DMS79 (cell line): ENCODE measurements around the gene CHD2.

Source experiments
- DNase-seq: peaks from one replicate; lab custom pipeline; 2025; lab: John Stamatoyannopoulos, UW

CHD2 gene

DNA sequence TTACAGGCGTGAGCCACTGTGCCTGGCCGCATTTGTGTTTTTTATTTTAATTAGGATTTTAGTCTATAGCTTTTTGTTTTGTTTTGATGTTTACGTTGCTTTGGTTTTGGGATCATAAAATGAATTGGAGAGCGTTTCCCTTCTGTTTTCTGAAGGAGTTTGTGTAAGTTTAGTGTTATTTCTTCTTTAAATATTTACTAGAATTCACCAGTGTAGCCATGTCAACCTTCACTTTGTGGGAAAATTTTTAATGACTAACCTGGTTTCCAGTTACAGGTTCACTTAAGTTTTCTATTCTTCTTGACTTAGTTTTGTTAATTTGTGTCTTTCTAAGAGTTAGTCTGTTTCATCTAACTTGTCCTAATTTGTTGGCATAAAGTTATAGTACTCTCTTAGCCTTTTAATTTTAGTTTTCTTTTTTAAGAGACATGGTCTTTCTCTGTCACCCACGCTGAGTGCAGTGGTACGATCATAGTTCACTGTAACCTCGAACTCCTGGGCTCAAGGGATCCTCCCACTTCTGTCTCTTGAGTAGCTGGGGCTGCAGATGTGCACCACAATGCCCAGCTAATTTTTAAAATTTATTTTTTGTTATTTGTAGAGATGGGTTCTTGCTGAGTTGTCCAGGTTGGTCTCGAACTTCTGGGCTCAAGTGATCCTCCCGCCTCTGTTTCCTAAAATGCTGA is 61.0 kb downstream of the CHD2 start:
- DNase-seq = no peak

DNA sequence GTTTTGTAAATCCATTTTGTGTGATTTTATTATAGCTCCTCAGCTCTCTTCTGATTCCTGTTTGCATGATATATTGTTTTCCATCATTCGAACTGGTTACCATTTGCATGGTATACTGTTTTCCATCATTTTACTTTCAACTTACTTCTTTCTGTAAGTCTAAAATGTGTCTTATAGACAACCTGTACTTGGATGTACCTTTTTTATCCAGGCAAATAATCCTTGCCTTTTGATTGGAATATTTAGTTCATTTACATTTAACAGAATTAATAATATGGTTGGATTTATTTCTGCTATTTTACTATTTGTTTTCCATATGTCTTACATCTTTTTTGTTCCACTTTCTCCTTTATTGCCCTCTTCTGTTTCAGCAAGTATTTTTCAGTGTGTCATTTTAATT is 62.8 kb downstream of the CHD2 start:
- DNase-seq = no peak

DNA sequence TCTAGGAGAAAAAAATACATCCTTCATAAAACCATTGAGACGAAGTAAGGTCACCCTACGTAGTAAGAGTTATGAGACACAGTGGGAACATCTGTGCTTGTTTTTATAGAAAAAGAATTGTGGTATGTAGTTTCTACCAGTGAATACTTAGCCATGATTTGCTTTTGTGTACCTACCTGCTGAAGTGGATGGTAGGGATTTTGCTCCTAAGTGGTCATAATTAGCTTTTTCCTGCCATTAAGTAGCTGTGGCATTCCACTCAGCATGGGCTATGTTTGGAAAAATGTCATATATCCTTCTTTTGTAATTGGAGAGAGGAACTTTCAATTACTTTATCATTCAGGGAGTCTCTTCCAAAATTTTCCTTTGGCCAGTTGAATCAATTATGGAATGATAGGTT is 63.7 kb downstream of the CHD2 start:
- no peak for DNase-seq

DNA sequence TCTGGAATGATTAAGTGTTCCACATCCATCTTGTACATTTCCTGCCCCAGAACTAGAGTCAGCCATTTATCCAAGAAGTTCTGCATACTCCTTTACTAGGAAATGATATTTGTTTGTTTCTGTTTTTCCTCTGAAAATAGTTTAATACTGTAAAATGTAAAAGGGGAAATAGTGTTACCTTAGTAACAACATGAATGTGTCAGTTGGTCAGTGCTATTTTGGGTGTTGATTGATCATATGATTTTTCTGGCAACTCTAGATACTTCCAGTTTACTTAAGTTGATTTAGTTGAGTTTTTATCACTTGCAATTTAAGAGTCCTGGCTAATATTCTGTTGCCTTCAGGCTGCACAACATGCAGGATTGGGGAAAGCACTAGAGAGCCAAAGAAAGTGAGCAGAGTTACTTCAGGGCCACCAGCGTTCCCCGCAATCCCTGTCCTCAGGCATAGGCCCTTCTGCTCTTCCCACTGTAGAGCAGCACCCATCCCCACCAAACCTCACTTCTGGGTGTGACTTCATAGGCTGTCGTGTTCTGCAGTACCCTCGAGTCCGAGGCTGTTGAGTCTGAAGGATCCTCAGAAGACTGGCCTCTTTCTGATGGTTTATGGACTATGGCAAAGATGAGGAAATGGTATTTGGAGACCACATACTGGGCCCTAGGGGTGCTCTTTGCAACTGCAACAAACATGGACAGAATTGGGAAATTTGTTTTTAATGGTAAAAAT is 69.0 kb downstream of the CHD2 start:
- DNase-seq = no peak

DNA sequence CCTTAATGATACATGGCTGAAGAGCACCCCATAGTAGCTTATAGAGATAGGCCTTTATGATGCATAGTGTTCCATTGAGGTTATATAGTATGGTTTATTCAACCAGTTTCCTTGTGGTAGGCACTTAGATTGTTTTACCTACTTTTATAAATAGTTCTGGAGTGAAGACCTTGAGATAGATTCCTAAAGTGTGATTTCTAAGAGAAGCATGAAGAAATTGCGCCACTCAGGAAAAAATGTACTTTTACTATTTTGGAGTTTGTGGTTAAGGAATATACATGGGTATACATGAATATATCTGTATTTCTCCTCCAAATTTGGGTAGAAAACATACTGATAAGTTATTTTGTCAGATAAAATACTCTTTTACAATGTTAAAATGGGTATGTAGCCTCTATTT is 70.5 kb downstream of the CHD2 start:
- no peak for DNase-seq

DNA sequence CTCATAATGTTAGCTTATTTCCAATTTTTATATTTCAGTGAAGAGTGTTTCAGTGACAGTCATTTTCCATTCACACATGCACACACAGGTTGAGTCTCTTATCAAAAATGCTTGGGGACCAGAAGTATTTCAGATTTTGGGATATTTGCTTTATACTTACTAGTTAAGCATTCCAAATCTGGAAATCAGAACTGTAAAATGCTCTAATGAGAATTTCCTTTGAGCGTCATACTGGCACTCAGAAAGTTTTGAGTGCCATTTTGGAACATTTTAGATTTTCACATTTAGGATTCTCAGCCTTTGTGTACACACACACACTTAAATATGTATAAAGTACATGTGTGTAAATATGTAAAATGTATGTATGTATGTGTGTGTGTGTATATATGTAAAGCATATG is 71.0 kb downstream of the CHD2 start:
- no peak for DNase-seq

DNA sequence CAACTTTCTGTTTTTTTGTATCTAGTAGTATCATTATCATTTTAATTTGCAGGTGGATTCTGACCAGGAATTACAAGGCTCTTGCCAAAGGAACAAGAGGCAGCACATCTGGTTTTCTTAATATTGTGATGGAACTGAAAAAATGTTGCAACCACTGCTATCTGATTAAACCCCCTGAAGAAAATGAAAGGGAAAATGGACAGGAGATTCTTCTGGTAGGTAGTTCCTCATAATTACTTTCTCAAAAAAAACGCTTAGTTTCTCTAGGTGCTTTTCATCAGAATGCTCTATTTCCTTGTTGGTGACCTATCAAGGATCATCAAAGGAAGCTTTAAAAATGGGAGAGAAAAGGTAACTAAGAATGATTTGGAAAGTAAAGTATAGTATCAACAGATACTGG is 71.6 kb downstream of the CHD2 start:
- no peak for DNase-seq

DNA sequence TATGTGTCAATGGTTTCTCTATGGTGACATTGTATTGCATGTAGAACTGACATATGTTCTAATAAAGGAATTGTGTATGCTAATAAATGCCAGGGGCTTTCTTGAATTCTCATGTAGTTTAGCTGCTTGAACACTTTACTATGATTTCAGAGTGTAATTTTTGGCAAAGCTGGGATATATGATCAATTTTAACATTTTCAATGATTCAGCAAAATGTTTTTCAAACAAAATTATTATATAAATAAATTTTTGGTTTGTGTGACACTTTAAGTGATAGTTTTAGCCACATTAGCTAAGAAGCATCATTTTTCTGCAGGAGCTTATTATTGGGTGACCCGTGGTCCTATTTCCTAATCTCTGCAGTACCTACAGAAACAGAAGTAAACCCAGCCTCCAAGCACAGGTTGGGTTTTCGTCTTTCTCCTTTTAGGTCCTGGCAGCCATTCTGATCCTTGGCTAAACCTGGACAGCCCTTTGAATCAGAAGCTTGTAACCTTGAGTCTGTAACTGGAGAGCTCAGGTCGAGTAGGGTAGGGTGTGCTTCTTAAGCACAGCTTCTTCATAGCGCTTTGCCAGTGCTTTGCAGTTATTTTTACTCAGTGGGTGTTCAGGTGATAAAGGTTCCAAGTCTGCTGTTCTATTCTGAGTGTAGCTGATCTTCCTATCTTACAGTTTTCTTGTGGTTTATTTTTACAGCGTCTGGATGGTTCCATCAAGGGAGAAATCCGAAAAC is 74.2 kb downstream of the CHD2 start:
- no peak for DNase-seq

DNA sequence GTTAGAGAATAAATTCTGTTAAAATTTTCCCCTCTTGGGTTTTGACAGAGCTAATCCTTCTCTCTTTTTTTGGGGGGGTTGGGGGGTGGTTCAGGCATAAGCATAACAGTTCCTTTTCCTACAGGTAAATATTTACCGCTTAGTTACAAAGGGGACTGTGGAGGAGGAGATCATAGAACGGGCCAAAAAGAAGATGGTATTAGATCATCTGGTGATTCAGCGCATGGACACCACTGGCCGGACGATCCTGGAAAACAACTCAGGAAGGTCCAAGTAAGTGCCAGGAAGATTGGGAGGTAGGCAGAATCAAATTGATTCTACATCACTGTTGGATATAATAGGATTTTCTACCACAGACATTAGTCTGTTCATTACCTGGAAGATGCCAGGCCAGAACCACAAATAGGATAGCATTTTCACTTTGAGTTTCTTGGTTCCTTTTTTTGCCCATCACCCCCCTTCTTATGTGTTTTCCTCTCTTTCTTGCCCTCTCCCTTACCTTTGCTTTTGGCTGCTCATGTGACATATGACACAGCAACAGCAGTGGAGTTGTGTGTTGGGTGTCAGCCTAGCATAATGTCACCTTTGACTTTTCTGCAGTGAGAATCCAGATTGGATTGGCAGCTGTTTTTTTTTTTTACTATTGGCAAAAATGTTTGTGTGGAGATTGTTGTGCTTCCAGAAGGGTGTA is 79.0 kb downstream of the CHD2 start:
- DNase-seq = no peak

DNA sequence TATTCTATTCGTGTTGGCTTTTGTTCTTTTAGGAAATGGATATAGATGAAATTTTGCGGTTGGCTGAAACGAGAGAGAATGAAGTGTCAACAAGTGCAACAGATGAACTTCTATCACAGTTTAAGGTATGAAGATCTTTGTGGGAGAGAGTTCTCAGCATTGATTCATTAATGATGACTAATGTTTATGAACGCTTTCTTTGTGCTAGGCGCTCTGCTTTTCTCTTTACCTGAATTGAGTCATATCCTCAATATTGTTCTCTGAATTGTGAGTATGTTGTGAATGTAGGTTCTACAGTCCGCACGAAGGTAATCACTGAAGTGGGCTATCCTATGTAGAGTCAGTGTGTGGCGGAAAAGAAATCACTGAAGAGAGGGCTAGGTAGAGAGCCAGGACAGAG is 81.2 kb downstream of the CHD2 start:
- DNase-seq = no peak

DNA sequence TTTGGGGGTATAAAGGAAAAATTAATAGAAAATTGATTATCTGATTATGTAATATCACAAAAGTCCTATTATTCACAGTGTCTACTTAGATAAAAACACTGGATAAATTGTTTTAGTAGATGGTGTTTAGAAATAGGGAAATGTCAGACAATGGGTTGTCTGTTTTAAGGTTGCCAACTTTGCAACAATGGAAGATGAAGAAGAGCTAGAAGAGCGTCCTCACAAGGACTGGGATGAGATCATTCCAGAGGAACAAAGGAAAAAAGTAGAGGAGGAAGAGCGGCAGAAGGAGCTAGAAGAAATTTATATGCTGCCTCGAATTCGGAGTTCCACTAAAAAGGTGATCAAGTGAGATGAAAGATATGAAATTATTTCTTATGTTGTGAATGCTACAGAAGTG is 84.0 kb downstream of the CHD2 start:
- DNase-seq = no peak

DNA sequence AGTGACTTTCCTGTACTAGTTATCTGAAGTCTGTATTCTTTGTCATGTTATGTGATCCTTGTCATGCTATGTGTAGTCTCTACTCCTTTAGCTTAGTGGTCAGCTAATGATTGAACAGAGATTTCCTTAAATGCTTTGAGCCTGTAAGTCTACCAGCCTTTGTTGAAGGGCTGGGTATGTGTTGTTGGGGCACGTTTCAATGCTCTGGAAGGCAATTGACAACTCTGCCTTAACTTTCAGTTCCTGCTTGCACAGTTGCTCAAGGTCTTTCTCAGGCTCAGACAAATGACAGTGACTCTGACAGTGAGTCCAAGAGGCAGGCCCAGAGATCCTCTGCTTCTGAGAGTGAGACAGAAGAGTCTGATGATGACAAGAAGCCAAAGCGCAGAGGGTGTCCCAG is 89.3 kb downstream of the CHD2 start:
- DNase-seq = no peak

DNA sequence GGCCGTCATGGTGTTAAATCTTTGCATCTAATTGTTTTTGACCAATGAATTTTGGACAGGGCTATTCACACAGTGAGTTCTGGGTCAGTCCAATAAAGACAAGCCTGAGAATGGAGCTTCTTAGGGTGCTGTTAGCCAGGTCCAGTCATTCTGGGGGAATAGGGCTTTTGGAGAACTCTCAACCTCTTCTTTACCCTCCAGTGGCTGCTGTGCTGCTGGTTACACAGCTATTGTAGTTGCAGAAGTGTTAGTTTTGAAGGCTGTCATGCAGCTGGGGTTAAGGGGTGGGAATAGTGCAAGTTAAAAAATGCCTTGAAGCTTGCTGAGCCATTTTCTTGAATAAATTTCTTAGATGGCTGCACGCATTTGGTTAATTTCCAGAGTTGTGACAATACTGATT is 89.9 kb downstream of the CHD2 start:
- no peak for DNase-seq

DNA sequence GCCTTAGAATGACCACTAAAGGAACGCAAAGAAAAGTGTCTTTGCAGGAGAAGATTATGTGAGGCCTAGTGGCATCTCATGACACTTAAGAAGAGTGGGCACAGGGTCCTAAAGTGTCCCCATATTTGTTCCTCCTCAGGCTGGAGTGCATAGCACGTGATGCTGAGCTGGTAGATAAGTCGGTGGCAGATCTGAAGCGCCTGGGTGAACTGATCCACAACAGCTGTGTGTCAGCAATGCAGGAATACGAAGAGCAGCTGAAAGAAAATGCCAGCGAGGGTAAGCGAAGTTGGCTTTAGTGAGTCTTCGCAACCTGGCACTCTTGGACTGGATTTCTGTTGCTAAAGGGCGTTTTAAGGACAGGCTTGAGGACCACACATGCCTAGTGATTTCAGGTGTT is 92.6 kb downstream of the CHD2 start:
- no peak for DNase-seq

DNA sequence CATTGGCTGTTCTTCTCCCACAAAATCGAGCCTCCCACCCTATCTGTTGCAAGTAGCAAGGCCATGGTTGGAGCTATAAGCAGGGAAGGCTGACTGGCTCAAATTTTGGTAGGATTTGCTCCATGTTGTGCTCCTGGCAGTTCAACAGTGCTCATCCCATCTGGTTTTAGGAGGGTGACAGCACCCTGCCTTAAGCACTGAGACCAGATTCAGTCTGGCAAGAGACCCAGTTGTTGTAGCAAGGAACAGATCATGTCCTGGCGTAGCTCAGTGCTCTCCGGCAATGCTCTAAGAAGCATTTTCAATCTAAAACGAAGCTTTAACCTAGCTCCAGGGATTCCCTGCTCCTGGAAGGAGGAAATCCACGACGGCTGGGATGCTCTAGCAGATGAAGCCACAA is 97.7 kb downstream of the CHD2 start:
- no peak for DNase-seq

DNA sequence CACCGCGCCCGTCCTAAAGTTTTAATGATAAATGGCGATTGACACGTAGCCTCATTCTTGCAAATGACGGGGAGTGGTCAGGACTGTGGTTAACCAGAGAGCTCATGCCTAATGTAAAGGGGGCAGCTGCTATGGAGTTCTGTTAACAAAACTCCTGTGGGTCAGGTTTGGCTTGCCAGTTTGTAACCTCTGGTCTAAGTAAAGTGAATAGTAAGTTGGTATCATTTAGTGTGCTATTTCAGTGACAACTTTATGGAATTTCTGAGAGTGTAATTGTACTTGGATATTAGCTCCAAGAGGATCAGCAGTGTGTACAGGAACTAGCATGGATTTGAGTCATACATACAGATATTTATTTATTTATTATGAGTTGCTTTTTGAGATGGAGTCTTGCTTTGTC is 101.0 kb downstream of the CHD2 start:
- no peak for DNase-seq

DNA sequence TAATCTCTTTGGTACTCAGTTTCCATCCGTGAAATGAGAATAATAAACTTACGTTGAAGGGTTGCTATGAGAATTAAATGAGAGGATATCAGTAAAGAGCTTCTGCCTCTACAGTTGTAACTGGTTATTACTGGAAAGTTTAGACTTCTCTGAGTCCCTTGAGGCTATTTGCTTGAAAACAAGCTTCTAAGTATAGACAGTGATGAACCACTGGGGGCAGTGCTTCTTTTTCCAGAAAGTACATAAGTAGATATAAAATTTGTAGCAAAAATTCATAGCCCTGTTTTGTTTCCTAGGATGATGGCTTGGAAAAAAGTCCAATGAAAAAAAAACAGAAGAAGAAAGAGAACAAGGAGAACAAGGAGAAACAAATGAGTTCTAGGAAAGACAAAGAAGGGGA is 101.8 kb downstream of the CHD2 start:
- no peak for DNase-seq

DNA sequence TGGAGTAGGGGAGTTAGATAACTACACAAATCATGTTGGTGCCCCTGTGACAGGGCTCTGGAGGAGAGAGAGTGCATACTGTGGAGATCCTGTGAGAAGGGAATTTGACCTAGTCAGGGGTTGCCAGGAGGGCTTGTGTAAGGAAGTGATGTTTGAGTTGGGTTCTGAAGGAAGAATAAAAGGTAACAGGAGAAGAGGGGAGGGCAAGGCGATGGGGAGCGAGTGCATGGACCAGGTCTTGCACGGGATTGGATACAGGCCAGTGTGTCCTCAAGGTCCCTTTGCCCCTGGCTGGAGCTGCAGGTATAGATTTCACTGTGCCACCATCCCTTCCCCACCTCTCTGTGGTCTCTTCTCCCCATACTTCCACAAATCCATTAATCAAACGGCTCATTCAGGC is 105.0 kb downstream of the CHD2 start:
- no peak for DNase-seq

DNA sequence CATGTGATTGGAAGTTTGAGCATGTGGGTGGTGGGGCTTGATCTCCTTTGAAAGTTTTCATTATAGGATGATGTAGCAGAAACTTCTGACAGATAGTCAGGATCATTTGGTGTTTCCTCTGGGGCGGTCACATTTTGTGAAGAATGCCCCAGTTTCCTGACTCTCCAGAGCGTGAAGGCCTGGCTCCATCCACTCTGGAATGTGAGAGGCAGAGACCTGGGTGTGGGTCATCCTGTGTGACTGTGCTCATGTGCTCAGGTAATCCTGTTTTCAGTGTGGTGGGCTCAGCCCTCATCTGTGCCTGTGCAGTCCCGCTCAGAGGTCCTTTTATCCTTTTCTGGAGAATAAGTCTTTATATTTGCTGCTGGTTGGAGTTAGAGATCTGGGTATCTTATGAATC is 107.9 kb downstream of the CHD2 start:
- DNase-seq = no peak

DNA sequence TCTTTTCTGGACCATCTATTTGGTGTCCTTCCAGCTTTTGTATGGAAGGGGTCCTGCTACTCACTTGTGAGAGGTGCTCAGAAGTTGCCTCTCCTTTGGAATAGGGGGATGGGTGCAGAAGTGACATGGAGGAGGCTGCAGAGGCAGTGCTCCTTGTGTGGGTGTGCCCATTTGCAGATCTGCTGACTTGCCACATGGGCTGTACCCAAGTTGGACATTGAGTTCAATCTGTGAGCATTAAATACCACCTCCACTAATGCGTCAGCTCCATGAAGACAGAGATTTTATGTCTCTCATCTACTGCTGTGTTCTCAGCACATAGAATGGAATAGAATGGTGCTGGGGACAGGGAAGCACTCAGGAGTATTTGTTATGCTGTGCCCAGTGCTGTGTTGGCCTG is 112.7 kb downstream of the CHD2 start:
- no peak for DNase-seq

DNA sequence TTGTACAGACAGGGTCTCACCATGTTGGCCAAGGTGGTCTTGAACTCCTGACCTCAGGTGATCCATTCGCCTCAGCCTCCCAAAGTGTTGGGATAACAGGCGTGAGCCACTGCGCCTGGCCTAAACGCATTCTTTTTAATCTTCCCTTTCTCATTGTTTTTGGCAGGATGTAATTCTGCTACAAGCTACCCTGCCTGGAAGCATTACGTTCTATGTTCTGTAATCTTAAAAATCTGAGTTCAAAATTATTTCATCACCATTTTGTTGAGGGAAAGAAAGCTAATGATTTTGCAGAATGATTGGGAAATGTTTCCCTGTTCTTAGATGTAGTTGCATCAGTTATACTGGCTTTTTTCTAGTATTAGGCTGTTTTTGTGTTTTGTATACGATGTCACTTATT is 117.4 kb downstream of the CHD2 start:
- DNase-seq = no peak

DNA sequence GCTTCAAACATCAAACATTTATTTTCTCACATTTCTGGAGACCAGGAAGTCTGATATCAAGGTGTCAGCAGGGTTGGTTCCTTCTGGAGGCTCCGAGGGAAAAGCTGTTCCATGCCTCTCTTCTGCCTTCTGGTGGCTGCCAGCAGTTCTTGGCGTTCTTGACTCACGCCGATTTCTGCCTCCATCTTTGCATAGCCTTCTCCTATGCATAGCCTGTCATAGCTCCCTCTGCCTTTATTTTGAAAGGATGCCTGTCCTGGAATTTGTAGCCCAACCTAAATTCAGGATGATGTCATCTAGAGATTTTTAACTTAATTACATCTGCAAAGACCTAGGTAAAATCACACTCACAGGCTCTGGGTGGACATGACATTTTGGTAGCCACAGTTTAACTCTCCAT is 118.5 kb downstream of the CHD2 start:
- no peak for DNase-seq

DNA sequence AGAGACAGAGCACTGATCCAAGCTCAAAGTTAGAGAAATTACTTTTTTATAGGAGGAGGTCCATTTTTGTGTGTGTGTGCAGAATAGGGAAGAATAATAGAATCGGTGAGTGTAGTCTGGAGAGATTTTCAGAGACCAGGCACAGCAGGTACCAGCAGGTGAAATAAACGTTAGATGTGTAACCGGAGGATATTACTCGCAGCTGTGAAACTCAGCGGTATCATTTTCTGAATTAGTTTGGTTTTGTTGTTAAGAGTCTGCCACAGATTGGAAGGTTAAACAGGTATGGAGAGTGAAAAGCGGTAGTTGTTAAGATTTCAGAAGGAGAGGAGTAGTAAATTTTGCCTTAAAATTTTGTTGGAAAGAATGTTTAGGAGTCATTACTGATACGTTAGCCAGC is 119.0 kb downstream of the CHD2 start:
- no peak for DNase-seq
